B cell (primary cell): ENCODE data around the gene DHRS7. TPM values are rescaled to one million over a fixed set of nuclear protein-coding genes. Genes with fewer than 3 reads are reported as not detected.

ENCODE experiments used
- ATAC-seq: fragments of 200-7000 bp; cut with Tn5 transposase; one replicate; pipeline ENCODE4 v1.10.0; 2021; ENCODE audit warnings: low read depth, mild to moderate bottlenecking, moderate number of reproducible peaks, moderate library complexity
- CTCF ChIA-PET: fragments of 350-600 bp; sonication (Branson Sonifier 250); formaldehyde crosslinking; loops from one replicate; lab custom pipeline; 2021; ENCODE audit warnings: antibody characterized with exemption, inconsistent platforms; lab: Charles Lee
- POLR2A ChIA-PET: fragments of 350-600 bp; sonication (Branson Sonifier 250); formaldehyde crosslinking; loops from one replicate; lab custom pipeline; 2021; ENCODE audit warnings: antibody characterized with exemption; lab: Charles Lee
- DNase-seq: peaks from one replicate; pipeline ENCODE4 v3.0.0; 2013
- H2AFZ ChIP-seq: 2 replicates; pipeline ENCODE4 v1.6.1; 2012; ENCODE audit warnings: mild to moderate bottlenecking, low read depth, low read length; ENCODE audit not compliant: insufficient read depth, poor library complexity, severe bottlenecking
- H3K27ac ChIP-seq, 2 donors: 1 replicate in 1 of 2; 2 replicates in 1 of 2; pipeline ENCODE4 v1.5.1; 2012 to 2013; ENCODE audit warnings: low read length in 2 of 2, mild to moderate bottlenecking in 2 of 2, moderate library complexity in 1 of 2
- H3K27me3 ChIP-seq, 4 experiments: fragments of 200-600 bp in 1 of 4; sonication (generic) in 1 of 4; replicated peaks in 1 of 4; 1 replicate in 2 of 4; 2 replicates in 2 of 4; pipeline versions ENCODE4 v1.6.1 to v1.7.0; 2013 to 2016; ENCODE audit warnings: low read length in 3 of 4, mild to moderate bottlenecking in 2 of 4, mixed read lengths in 1 of 4, moderate library complexity in 1 of 4; ENCODE audit not compliant: insufficient read depth in 4 of 4, control insufficient read depth in 3 of 4; ENCODE audit errors: control extremely low read depth in 1 of 4
- H3K36me3 ChIP-seq, 2 experiments: replicated peaks in 1 of 2; 1 replicate in 1 of 2; 2 replicates in 1 of 2; pipeline versions ENCODE4 v1.6.1 to v1.7.1; 2013; ENCODE audit warnings: low read length in 1 of 2; ENCODE audit not compliant: insufficient read depth in 2 of 2, control insufficient read depth in 1 of 2; ENCODE audit errors: control extremely low read depth in 1 of 2, extremely low read depth in 1 of 2
- H3K4me1 ChIP-seq, 2 donors: fragments of 200-600 bp in 1 of 2; sonication (generic) in 1 of 2; 1 replicate in 1 of 2; 2 replicates in 1 of 2; pipeline versions ENCODE4 v1.5.1 to v1.6.1; 2013 to 2017; ENCODE audit warnings: low read length in 2 of 2; ENCODE audit not compliant: control insufficient read depth in 2 of 2, insufficient read depth in 2 of 2
- H3K4me2 ChIP-seq: replicated peaks from 2 replicates; pipeline ENCODE3; 2012; ENCODE audit warnings: mild to moderate bottlenecking, low read depth, low read length; ENCODE audit not compliant: poor library complexity, severe bottlenecking
- H3K4me3 ChIP-seq, 5 experiments: fragments of 200-600 bp in 1 of 5; sonication (generic) in 1 of 5; 1 replicate in 3 of 5; 2 replicates in 2 of 5; pipeline versions ENCODE4 v1.5.1 to v1.7.0; 2011 to 2016; ENCODE audit warnings: low read length in 4 of 5, mild to moderate bottlenecking in 4 of 5, low read depth in 2 of 5, control low read depth in 1 of 5, moderate library complexity in 1 of 5; ENCODE audit not compliant: insufficient read depth in 1 of 5; ENCODE audit errors: control extremely low read depth in 1 of 5, extremely low read depth in 1 of 5
- H3K79me2 ChIP-seq: fragments of 200-600 bp; sonication (generic); one replicate; pipeline ENCODE4 v1.6.0; 2016; ENCODE audit warnings: low read length; ENCODE audit not compliant: control insufficient read depth, insufficient read depth
- H3K9ac ChIP-seq: fragments of 200-600 bp; sonication (generic); 2 replicates; pipeline ENCODE4 v1.6.1; 2017; ENCODE audit warnings: mild to moderate bottlenecking, low read length, moderate library complexity
- H3K9me3 ChIP-seq, 3 donors: one replicate each; pipeline versions ENCODE4 v1.6.1 to v1.7.1; 2013; ENCODE audit warnings: low read length in 2 of 3; ENCODE audit not compliant: control insufficient read depth in 2 of 3, insufficient read depth in 1 of 3; ENCODE audit errors: control extremely low read depth in 1 of 3
- H4K20me1 ChIP-seq: 2 replicates; pipeline ENCODE4 v1.6.0; 2012; ENCODE audit warnings: mild to moderate bottlenecking, low read length; ENCODE audit not compliant: insufficient read depth, control insufficient read depth, poor library complexity, severe bottlenecking
- H3K27ac Mint-ChIP-seq: one replicate; pipeline ENCODE4 v1.8.0; 2021; ENCODE audit warnings: mixed read lengths
- H3K27me3 Mint-ChIP-seq: one replicate; pipeline ENCODE4 v1.8.0; 2021; ENCODE audit warnings: mixed read lengths
- H3K4me1 Mint-ChIP-seq: one replicate; pipeline ENCODE4 v1.8.0; 2021; ENCODE audit warnings: mixed read lengths
- H3K4me3 Mint-ChIP-seq: one replicate; pipeline ENCODE4 v1.8.0; 2021; ENCODE audit warnings: mixed read lengths
- H3K9me3 Mint-ChIP-seq: one replicate; pipeline ENCODE4 v1.8.0; 2022; ENCODE audit warnings: mixed read lengths; ENCODE audit not compliant: insufficient read depth
- EZH2 ChIP-seq: IDR thresholded peaks from 2 replicates; pipeline ENCODE4 v1.6.1; 2012; ENCODE audit warnings: borderline replicate concordance, low read depth, mild to moderate bottlenecking, moderate library complexity, low read length; ENCODE audit not compliant: insufficient read depth, poor library complexity, severe bottlenecking
- WGBS: methylation state at CpG from one replicate; pipeline ENCODE4 v1.1.5; 2013; ENCODE audit warnings: missing lambda C conversion rate; ENCODE audit not compliant: insufficient coverage; 5-methylcytosine and 5-hydroxymethylcytosine counted together
- intact Hi-C: fragments of 100-400 bp; cut with micrococcal nuclease; formaldehyde crosslinking; loops from one replicate; pipeline ENCODE4 v1.10.0; 2022
- polyA plus RNA-seq: library from polyadenylated mRNA; depleted of rRNA; stranded (reverse); fragments of >200 nt; gene quantifications from 2 replicates; pipeline ENCODE4 v1.2.3, GENCODE V29; 2012
- total RNA-seq, 2 donors: library from RNA; stranded (reverse); fragments of 120-200 nt in 1 of 2; gene quantifications; 1 replicate in 1 of 2; 2 replicates in 1 of 2; pipeline versions ENCODE4 v1.2.3 to v1.2.4, GENCODE V29; 2013 to 2022
- TF ChIP-seq, protein P1 (sequence below): fragments of 200-600 bp; IDR thresholded peaks from one replicate; pipeline ENCODE4 v1.8.0; 2022; ENCODE audit warnings: antibody characterized with exemption, mild to moderate bottlenecking

DHRS7 gene
- total and polyA plus RNA-seq, 2 donors (not counting 1 experiment from before 2014, with no cell fraction given): 25.0 to 47.5 TPM

DNA sequence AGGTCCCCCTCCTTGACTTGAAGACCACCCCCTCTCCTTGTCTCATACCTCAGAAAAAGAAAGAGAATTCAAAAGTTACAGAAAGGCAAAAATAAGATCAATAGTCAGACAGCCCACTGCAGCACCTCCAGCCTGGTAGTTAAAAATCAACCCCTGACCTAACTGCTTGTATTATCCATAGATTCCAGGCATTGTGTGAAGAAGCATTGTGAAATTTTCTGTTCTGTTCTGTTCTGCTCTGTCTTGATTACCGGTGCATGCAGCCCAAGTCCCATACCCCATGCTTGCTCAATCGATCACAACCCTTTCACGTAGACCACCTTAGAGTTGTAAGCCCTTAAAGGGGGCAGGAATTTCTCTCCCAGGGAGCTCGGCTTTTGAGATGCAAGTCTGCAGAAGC, 5.8 kb upstream of the DHRS7 start:
- Histone ChIP-seq H3K4me2 (no peak overlapping the region), H3K27ac (no peak overlapping the region), H3K4me1 (peaks cover 6 to 8% of the 10 kb centered on the region in 2 donors), H3K9ac (no peak overlapping the region), H3K9me3 (no peaks in the 10 kb centered on the region), H2AFZ (no peak overlapping the region), H3K27me3 (no peaks in the 10 kb centered on the region), H3K4me3 (no peak overlapping the region), H3K36me3 (no peaks in the 10 kb centered on the region), H4K20me1 (no peaks in the 10 kb centered on the region), H3K79me2 (peaks cover 7% of the 10 kb centered on the region)
- CTCF ChIA-PET: interaction anchor here (1.2 to 6.9 kb wide), 2 partner anchors 13 to 206 kb away, joined by 5 to 51 read pairs; no protein-coding TSS in a partner anchor
- Mint-ChIP-seq H3K27ac (no peak overlapping the region), H3K9me3 (no peaks in the 10 kb centered on the region), H3K27me3 (peaks cover 3% of the 10 kb centered on the region), H3K4me1 (peaks cover 12% of the 10 kb centered on the region), H3K4me3 (no peak overlapping the region)
- POLR2A ChIA-PET: no interaction called here
- WGBS: no CpG with 5 or more reads among the region's 4 CpGs
- ATAC-seq (no peak), DNase-seq (no peak)
- no peak for TF ChIP-seq EZH2
- TF ChIP-seq, protein P1, sequence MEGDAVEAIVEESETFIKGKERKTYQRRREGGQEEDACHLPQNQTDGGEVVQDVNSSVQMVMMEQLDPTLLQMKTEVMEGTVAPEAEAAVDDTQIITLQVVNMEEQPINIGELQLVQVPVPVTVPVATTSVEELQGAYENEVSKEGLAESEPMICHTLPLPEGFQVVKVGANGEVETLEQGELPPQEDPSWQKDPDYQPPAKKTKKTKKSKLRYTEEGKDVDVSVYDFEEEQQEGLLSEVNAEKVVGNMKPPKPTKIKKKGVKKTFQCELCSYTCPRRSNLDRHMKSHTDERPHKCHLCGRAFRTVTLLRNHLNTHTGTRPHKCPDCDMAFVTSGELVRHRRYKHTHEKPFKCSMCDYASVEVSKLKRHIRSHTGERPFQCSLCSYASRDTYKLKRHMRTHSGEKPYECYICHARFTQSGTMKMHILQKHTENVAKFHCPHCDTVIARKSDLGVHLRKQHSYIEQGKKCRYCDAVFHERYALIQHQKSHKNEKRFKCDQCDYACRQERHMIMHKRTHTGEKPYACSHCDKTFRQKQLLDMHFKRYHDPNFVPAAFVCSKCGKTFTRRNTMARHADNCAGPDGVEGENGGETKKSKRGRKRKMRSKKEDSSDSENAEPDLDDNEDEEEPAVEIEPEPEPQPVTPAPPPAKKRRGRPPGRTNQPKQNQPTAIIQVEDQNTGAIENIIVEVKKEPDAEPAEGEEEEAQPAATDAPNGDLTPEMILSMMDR: no peak
- intact Hi-C loops: no loop called here

DNA sequence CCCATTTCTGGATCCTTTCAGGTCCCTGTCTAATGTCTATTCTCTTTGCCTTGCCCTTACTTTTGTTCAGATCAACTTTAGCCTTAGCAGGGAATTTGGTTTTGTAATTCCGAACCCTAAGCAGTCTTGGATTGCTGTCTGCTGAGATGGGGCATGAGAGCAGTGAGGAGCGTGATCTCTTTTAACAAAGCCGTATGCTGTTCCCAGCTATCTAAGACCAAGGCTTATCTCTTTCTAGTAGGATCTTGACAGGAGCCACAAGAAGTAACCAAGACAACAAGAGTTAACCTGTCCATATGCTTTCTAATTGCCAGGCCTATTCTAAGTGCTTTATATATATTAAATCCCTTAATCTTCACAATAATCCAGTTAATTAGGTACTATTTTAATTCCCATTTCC, 4.5 kb upstream of the DHRS7 start:
- Histone ChIP-seq H3K4me3 (no peak overlapping the region), H3K9me3 (no peaks in the 10 kb centered on the region), H3K79me2 (peaks cover 14% of the 10 kb centered on the region), H3K27me3 (no peaks in the 10 kb centered on the region), H3K36me3 (no peaks in the 10 kb centered on the region), H3K4me1 (peaks cover 12 to 13% of the 10 kb centered on the region in 2 donors), H3K27ac (no peak overlapping the region), H3K9ac (no peak overlapping the region), H2AFZ (no peak overlapping the region), H3K4me2 (no peak overlapping the region), H4K20me1 (no peaks in the 10 kb centered on the region)
- no peak for ATAC-seq
- H3K9me3 Mint-ChIP-seq: no peaks in the 10 kb centered on the region
- DNase-seq: no peak
- WGBS: no CpG with 5 or more reads among the region's 3 CpGs
- CTCF ChIA-PET: interaction anchor here (1.1 to 6.9 kb wide), 2 partner anchors 14 to 205 kb away, joined by 3 to 51 read pairs; no protein-coding TSS in a partner anchor
- POLR2A ChIA-PET: no interaction called here
- no peak overlapping the region for H3K27ac Mint-ChIP-seq
- TF ChIP-seq EZH2: no peak
- TF ChIP-seq, protein P1: no peak
- H3K27me3 Mint-ChIP-seq: no peaks in the 10 kb centered on the region
- no peak overlapping the region for H3K4me3 Mint-ChIP-seq
- H3K4me1 Mint-ChIP-seq: peaks cover 15% of the 10 kb centered on the region
- intact Hi-C loops: no loop called here
